UCSD-AML1 (cell line): ENCODE measurements around the gene CACNB3.
A peak's percentile ranks its signal among the peaks of the same experiment; 100 is the strongest.
"Not testable (repeated sequence)": the region's sequence is repeated elsewhere in the genome, so short reads cannot be mapped to it uniquely, and the experiment has no call there.

Experiments used
- DNase-seq: peaks from one replicate; lab custom pipeline; 2025; ENCODE audit not compliant: unreplicated experiment; lab: John Stamatoyannopoulos, UW

The CACNB3 gene

DNA sequence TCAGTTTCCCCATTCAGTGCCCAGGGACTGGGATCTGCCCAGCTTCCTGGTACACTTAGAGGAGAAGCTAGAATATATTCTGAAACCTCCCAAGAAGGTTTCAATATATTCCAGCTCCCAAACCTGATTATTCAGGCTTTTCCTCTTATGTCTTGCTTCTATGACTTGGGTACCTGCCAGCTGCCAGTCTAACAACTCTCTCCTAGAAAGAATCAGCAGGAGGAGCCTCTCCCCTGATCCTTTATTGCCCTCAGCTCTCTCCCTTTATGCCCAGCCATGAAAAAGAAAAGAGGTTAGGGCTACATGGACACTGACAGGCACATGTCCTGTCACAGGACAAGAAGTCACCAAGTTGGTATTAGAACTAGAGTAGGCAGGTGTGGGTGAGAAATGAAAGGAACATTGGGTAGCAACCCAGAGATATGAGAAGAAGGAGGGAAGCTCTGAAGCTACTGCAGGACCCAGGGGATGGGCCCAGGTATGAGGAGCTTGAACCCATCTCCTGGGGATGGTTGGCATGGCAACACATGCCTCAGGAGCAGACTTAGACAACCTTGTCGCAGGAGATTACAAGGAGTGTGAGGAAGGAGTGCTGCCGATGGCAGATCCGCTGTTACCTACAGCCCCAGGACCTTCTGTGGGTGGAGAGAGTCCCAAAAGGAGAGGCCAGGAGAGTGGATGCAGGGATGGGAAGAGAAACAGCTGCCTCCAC is 2.0 kb upstream of the CACNB3 start:
- no peak for DNase-seq

DNA sequence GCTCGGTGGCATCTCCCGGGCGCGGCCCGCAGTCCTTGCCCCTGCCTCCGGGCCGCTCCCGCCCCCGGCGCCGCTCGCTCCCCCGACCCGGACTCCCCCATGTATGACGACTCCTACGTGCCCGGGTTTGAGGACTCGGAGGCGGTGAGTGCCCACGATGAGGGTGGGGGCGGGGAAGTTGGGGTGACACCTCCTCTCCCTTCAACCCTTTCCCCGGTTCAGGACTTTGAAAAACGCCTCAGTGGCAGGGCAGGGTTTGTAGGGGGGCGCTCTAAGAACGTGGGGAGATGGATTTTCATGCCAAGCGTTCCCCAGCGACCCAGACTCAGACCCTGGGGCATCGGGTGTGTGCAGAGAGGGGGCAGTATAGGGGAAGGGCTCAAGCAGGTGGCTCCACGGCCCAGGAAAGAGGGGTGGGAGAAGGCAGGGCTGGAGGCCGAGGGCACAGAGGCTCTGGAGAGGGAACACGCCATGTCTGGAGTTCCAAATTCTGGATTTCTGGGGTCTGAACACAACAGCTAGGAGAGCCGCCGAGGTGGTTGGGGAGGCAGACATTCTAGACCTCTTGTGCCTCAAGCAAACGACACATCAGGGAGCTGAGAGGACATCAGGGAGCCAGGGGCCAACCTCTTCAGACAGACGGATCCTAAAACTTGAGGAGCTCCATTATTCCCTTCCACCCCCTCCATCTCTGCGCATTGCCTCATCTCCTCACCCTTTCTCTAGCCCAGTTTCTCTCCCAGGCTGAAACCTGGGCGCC is 715 bp downstream of the CACNB3 start:
- no peak for DNase-seq

DNA sequence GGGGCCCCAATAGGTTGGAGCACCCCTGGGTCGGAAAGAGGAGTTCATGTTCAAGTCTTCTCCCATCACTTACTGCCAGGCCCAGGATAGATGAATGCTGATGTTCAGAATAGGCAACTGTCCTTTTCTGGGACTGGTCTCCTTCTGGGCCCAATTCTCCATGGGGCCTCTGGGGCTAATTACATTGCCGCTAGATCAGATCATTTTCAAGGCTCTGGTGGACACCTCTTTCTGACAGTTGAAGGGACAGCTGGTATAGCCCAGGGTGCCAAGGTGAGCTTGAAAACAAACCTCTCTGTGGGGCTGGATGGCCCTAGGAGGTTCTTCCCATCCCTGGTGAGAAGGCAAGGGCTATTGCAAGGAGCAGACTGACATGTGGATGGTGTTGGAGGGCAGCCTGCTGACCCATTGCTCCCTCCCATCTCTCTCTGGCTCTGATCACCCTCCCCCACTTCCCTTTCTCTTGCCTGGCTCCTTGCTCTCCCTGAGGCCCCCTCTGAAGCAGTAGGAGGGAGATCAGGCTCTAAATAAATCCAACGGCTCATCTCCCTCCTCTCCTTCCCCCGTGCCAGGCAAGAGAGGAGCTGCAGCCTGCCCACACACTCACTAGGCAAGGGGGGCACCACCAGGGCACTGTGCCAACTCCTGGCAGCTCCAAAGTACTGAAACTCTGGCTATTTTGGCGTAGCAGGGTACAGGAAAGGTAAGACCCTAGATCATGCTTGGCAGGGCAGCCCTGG is 1.9 kb downstream of the CACNB3 start:
- DNase-seq: no peak

DNA sequence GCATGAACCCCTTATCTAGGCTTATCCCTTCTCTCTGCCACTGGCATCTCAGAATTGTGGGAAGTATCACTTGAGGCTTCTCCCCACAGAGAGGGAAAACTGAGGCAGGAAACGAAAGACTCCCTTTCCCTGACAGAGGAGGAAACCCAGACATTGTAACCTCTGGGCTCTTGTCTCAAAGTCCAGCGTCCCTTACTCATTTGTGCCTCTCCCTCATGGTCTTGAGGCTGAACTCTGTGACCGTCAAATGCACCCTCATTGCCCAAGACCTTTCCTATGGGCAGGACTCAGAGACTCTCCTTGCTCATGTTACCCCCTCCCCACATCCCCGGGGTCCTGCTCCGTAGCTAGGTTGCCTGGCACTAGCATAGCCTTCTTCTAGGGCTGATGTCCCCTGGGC is 3.8 kb downstream of the CACNB3 start:
- DNase-seq: no peak

DNA sequence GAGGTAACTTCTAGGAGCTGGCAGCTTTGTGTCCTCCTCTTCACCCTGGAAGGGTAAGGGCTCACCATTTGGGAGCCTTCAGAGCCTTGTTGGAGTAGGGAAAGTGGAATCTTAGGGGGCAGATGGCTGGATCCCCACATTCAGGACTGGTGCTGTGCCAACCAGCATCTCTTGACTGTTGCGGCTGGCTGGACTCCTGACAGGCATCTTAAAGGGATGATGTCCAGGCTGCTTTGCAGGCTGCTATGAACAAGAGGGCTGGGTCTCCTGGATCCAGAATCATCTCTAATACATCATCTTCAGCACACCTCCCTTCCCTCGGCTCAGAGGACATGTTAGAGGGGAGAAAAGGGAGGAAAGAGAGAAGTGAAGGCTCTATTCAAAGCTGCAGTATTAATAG is 4.4 kb downstream of the CACNB3 start:
- DNase-seq: no peak

DNA sequence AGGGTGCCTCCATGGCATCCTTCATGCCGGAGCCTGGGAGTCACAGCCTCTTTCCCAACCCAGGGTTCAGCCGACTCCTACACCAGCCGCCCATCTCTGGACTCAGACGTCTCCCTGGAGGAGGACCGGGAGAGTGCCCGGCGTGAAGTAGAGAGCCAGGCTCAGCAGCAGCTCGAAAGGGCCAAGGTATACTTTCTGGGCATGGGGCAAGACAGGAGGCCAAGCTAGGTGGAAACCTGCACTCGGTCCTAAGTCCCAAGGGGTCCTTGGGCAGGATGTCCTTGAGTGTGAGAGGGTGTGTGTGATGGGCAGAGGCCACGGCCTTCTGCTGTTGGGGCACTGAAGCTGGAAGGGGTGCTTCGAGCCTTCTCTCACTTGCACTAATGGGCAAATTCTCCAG is 5.0 kb downstream of the CACNB3 start:
- no peak for DNase-seq

DNA sequence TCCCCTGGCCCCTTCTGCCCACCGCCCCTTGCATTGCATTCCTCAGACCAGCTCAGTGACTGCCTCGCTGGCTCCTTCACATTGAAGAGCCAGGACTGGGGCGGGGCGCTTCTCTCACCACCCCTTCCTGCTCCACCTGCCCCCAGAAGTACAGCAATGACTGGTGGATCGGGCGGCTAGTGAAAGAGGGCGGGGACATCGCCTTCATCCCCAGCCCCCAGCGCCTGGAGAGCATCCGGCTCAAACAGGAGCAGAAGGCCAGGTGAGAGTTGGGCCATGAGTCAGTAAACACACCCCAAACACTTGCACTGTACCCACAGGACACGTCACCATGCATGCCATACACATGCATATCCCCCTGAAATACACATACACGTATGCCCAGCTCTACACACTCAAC is 5.8 kb downstream of the CACNB3 start:
- DNase-seq: no peak

DNA sequence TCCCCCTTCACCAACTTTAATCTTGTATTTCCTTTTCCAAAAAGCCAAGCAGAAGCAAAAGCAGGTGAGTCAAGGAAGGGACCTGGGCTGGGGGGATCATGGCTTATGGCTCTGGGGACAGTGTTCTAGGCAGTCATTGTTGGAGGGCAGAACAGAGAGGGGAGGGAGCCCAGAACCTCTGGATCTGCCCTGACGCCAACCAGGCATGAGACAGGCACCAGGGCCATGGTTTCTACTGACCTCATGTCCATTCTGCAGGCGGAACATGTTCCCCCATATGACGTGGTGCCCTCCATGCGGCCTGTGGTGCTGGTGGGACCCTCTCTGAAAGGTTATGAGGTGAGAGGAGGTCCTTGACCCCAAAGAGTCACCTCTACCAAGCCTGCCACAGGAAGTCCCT is 6.6 kb downstream of the CACNB3 start:
- DNase-seq: no peak

DNA sequence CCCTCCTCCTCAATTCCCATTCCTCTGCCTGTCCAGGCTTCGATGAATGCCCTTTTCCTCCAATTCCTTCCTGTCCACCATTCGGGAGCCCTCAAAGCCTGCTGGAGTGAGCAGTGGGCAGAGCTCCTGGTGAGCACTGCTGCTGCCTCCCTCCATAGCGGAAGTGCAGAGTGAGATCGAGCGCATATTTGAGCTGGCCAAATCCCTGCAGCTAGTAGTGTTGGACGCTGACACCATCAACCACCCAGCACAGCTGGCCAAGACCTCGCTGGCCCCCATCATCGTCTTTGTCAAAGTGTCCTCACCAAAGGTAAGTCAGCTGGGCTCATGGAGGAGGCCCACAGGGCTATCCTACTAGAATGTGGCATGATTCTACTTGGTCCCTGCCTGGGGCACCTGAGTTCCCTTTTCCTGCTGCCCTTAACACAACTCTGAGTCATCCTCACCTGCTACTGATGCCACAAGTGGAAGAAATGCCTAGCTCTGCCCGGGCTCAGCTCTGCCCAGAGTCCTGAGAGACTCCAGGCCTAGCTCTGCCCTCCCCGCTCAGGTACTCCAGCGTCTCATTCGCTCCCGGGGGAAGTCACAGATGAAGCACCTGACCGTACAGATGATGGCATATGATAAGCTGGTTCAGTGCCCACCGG is 8.0 kb downstream of the CACNB3 start:
- no peak for DNase-seq

DNA sequence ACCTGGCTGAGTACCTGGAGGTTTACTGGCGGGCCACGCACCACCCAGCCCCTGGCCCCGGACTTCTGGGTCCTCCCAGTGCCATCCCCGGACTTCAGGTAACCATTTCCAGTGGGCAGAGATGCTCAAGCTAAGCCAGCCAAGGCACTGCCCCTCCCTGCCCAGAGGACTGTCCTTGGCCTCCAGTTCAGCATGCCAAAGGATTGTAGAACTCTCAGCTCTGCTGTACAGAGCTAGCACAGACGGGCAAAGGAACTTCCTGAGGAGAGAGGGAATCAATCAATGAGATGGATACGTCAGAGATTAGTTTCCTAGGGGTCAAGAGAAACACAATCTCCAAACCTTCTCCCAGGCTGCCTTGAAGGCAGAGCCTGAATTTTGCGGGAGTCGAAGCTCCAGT is 8.7 kb downstream of the CACNB3 start:
- no peak for DNase-seq

DNA sequence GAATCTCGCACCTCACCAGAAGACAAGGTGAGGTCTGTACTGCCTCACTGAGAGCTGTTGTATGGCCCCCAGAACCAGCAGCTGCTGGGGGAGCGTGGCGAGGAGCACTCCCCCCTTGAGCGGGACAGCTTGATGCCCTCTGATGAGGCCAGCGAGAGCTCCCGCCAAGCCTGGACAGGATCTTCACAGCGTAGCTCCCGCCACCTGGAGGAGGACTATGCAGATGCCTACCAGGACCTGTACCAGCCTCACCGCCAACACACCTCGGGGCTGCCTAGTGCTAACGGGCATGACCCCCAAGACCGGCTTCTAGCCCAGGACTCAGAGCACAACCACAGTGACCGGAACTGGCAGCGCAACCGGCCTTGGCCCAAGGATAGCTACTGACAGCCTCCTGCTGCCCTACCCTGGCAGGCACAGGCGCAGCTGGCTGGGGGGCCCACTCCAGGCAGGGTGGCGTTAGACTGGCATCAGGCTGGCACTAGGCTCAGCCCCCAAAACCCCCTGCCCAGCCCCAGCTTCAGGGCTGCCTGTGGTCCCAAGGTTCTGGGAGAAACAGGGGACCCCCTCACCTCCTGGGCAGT is 9.3 kb downstream of the CACNB3 start:
- no peak for DNase-seq

DNA sequence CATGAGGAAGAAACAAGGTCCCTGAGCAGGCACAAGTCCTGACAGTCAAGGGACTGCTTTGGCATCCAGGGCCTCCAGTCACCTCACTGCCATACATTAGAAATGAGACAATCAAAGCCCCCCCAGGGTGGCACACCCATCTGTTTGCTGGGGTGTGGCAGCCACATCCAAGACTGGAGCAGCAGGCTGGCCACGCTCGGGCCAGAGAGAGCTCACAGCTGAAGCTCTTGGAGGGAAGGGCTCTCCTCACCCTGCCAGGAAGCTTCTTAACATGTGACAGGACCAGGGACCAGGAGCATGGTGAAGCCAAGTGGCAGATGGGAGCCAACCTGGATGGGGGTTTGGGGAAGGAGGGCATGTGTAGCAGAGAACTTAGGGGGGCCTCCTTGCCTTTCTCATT is 10.0 kb downstream of the CACNB3 start:
- DNase-seq: no peak

DNA sequence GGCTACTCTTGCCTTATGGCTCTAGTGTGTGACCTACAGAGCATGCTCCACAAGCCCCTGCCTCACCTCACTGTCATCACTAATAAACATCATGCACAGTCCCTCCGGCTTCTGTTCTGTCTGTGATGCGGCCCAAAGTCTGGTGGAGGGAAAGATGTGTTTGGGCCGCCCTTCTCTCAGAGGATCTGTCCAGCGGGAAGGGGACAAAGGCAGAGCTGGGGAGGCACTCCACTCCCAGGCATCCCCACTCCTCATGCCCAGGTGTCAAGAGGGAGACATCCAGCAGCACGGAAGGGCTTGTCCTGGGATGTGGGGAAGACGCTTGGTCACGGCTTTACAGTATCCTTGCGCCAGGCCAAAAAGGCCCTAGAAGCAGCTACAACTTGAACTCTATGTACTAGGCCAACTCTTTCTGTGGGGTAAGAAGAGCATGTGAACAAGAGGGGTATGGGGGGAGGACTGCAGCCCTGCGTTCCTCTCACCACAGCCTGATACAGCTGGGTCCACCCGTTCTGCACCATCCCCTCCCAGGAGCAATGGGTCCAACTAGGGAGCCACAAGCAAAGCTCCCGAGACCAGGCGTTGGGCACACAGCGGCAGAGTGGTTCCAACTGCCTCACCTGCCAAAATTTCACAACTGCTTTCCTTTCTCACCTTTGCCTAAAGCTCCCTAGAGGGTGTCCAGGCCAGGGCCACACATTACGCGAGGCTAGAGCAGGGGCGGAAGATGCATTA is 10.7 kb downstream of the CACNB3 start:
- DNase-seq: no peak

DNA sequence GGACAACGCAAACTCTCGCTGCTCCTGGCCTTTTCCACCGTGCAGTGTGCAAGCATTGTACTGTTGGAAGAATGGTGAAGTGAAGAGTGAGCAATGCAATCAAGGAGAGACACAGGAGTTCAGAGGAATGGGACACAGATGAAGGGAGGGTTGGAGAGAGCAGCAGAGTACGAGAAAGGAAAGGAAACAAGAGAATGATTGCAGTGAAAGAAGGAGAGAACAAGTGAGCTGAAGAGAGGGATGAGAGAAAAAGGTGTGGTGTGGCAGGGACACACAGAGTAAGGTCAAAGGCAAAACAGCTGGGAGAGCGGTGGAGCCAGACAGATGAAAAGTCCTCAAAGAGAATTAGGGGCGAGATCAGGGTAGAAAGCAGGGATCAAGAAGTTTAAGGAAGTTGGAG is 13.0 kb downstream of the CACNB3 start:
- DNase-seq: no peak

DNA sequence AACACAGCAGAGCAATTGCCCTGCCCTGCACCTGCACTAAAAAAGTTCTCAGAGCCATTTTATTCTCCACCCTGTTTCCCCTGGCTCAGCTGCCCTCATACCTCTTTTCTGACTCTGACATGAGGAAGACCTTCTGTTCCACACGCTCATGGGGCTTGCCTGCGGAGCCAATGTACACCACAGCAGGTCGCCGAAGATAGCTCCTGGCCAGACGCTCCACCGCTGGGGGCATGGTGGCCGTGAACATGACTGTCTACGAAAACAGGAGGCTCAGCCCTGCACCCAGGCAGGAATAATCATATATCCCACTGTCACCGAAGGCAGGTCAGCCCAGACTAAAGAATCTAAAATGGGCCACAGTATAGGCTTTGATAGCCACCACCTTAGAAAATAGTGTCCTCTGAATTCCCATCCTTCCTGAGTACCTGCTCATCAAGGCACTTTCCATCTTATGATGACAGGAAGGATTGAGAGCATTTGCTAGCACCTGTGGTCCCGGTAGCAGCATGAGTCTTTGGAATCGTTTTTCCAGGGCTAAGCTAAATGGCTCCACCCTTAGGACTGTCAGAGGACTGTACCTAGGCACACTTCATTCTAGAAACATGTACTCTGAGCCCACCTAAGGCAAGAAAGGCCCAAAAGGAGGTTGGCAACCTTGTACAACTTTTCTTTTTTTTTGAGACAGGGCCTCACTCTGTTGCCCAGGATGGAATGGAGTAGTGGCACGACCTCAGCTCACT is 14.2 kb downstream of the CACNB3 start:
- DNase-seq: no peak

DNA sequence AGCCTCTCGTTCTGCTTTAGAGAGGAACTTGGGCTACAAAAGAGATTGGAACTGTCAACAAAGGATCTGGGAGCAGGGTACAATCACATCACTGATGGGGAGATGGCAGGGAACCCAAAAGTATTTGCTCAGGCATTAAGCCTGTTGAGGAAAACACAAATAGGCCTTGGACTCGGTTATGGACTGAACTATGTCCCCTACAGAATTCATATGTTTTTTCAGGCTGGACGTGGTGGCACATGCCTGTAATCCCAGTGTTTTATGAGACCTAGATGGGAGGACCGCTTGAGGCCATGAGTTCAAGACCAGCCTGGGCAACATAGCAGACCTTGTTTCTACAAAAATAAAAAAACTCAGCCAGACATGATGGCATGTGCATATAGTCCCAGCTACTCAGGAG is 19.8 kb downstream of the CACNB3 start:
- no peak for DNase-seq

DNA sequence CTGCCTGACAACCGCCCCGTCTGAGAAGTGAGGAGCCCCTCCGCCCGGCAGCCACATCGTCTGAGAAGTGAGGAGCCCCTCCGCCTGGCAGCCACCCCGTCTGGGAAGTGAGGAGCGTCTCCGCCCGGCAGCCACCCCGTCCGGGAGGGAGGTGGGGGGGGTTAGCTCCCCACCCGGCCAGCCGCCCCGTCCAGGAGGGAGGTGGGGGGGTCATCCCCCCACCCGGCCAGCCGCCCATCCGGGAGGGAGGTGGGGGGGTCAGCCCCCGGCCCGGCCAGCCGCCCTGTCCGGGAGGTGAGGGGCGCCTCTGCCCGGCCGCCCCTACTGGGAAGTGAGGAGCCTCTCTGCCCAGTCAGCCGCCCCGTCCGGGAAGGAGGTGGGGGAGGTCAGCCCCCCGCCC is 23.7 kb downstream of the CACNB3 start:
- DNase-seq: not testable (repeated sequence)

DNA sequence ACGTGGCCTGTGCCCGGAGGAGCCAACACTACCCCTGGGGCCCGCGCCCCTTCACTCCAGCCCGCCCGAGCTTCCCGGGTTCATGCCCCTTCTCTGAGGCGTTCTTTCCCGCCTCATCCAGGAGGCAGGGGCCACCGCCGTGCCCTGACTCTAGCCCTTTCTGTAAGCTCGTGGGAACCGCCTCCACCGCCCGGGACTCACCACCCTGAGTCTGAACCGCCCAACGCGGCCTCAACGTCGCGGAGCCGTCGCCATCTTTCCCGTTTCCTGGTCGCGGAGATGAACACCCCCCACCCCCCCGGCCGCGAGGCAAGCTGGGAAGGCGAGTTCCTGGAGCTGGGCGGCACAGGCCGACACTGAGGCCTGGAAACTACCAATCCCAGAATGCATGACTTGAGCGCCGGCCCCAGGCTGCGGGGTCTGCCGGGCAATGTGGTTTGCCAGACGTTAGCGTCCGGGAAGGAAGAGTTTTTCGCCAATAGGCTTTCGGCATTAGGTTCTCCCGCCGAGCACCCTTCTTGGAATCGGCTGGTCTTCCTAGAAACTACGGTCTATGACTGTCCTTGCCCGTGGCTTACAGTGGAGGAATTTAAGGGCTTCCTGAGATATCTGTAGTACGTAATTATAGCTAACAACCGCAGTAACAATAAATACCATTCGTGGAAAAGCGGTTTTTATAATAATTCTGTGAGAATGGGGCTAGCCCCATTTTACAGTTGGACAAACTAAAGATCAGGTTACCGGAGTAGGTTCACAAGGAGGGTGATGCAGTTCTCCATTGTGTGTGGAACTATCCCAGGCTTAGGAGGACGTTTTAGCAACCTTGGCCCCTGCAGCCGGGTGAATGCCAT is 33.8 kb downstream of the CACNB3 start, which contains the start of gene DDX23:
TSS of gene DDX23 (minus strand) at position 281 of the 851 bp plus-strand sequence. CDS start 6,381 bp downstream, outside the sequence.
- peak; percentile 96 for DNase-seq
